Activated CD8-positive, alpha-beta memory T cell treated with anti-CD3 and anti-CD28 coated beads, Interleukin-2, amount 50 U/mL, for 24 hours (primary cell): Measurements from ENCODE around the gene PXT1.
"Not testable (repeated sequence)": the region's sequence is repeated elsewhere in the genome, so short reads cannot be mapped to it uniquely, and the experiment has no call there.

Source experiments
- DNase-seq: peaks from one replicate; pipeline ENCODE4 v3.0.0-alpha.2; 2020; ENCODE audit errors: extremely low read depth

Gene PXT1

DNA sequence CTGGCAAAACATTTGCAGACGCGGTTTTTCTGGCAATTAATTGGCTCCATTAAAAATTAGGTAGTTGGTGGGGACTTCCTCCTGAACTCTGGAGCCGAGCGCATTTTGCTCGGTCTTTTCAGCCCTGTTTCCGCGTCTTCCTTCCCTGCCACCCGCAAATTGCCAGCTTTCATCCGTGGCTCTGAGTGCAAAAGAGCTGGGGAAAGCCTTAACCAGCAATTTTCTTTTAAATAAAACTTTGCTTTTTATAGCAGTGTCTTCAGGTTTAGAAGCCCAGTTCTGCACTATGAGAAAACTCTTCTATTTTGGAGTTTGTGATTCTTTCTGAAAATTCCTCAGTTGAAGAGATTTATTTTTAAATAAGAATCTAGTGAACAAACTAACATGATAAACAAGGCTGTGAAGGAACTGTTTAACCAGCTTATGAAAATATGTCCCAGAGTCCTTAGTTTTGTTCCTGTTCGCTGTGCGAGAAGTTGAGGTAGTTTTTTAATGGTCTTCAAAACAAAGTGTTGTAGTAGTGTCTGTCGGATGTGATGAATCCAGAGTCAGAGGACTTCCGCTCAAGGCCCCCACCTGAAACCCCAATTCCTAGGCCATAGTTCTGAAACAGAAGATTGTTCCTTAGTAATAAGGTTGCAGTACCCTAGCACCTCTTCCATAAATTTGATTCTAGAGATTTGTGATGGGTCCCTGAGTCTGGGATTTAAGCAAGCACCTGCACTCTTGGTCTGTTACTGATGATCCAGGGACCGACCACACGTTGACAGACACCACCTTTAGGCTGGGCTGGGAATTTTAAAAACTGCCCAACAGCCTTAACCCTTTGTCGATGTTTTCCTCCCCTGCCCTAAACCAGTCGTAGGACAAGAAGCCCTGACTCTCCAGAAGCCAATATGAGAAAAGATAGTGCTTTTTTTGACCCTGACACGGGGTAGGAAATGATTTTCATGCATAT is 1.1 kb upstream of the PXT1 start:
- no peak for DNase-seq

DNA sequence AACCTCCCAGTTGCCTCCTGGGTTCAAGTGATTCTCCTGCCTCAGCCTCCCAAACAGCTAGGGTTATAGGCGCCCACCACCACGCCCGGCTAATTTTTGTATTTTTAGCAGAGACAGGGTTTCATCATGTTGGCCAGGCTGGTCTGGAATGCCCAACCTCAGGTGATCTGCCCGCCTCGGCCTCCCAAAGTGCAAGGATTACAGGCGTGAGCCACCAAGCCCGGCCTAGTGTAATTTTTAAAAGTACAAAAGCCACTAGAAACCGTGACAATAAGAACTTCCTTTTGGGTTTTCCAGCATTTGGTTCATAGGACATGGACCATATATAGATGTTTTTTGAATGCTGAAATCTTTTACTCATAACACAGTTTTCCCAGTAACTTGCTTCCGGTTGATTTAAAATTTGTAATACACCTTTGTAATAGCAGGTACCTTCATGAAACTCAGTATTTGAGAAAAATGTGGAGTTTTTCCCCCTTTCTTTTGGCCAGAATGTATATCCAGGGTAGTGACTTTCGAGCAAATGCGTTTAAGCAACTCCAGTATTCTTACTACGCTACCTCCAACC is 467 bp downstream of the PXT1 start:
- no peak for DNase-seq

DNA sequence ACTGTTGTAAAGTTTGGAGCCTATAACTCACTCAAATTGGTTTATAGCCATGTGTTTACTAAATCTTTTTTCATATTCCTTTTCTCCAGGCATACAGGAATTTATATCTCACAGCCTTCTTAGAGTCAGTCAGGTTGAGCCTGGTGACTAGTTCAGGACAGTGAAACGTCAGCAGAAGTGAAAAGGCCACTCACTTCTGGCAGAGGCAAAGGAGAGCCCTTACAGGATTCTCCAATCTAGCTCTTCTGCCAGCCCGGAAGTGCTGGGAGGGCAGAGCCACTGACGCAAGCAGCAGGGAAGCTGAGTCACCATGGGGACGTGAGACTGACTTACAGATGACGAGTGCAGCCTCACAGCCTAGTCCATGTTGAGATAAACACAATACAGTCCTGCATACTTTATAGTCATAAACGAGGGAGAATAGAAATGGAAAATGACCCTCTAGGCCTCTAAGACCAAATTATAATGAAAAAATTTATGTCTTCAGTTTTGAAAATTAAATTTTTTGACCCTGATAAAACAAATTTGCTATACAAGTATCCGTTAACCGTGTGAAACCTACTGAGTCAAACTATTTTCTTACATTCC is 1.3 kb downstream of the PXT1 start:
- peak; percentile 68 for DNase-seq

DNA sequence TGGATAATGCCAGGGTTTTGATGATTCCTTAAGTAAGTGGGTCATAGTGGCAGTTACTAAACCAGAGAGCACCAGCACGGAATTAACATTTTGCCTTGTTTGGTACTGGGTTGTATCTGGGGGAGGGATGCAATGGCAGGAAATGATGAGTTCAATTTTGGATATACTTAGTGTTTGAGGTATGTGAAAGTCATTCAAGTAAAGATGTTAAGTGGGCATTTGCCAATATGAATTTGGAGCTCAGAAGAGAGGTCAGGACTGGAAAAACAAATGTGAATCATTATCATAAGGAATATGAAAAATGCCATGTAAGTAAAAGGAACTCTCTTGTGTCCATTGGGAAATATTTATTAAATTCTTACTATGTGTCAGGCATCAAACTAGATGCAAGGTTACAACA is 6.2 kb downstream of the PXT1 start:
- no peak for DNase-seq

DNA sequence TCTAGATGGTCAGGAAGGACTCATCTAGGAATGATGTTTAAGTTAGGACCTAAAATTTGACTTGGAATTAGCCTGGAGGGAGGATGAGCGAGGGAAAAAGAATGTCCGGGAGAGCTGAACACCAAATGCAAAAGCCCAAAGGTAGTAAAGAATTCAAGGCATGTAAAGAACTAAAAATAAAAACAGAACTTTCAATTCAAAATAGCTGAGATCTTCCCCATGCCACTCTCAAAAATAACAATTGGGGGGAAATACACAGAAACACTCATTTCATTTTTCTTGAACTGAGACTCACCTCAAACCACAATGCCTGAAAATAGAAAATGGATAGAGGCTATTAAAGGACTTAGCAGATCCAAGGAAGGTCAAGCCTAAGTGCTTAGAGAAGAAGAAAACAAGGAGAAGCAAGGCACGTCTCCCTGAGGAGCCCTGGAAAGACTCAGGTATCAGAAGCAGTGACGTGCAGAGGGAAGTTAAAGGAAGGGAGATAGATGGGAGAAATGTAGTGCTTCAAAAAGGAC is 10.4 kb downstream of the PXT1 start:
- DNase-seq = no peak

DNA sequence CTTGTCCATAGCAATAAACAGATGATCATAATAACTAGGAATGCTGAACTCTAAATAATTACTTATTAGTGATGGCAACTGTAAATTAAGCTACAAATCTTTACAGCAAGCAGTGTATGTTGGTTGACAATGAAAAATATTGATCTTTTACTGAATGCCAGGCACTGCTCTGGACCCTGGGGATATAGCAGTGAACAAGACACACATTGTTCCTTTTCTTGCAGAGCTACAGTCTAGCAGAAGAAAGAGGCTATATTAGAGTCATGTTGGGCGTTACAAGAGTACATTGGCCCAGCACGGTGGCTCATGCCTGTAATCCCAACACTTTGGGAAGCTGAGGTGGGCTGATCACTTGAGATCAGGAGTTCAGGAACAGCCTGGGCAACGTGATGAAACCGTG is 11.5 kb downstream of the PXT1 start:
- no peak for DNase-seq

DNA sequence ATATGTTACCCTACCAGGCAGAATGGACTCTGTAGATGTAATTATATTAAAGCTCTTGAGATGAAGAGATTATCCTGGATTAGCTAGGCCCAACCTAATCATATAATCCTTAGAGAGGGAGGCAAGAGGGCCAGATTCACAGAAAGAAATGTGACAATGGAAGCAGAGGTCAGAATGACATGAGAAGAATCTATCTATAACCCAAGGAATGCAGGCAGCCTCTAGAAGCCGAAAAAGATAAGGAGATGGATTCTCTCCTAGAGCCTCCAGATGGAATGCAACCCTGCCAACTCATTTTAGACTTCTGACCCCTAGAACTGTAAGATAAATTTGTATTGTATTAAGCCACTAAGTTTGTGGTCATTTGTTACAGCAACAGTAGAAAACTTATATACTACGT is 12.3 kb downstream of the PXT1 start:
- no peak for DNase-seq

DNA sequence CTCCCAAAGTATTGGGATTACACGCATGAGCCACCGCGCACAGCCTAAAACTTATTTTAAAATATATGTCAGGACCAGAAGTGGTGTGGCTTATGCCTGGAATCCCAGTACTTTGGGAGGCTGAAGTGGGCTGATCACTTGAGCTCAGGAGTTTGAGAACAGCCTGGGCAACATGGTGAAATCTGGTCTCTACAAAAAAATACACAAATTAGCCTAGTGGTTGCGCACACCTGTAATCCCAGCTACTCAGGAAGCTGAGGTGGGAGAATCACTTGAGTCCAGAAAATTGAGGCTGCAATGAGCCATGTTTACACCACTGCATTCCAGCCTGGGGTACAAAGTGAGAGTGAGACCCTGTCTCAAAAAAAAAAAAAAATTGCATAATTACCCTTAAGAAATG is 13.7 kb downstream of the PXT1 start:
- no peak for DNase-seq

DNA sequence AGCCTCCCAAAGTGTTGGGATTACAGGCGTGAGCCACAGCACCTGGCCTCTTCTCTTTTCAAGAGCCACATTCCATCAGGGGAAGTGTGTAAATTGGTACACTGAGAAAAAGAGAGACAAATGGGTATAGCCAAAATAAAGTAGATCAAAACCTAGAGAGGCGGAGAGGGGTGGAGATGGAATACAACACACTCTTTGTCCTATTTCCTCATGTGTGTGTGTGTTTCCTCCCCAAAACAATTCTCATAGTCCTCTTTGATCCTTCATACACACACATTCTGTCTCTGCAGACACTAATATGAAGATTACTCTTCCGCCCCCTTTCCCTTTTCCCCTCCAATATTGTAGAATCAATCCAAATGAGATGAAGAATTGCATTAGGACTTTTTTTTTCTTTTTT is 16.0 kb downstream of the PXT1 start:
- DNase-seq = no peak

DNA sequence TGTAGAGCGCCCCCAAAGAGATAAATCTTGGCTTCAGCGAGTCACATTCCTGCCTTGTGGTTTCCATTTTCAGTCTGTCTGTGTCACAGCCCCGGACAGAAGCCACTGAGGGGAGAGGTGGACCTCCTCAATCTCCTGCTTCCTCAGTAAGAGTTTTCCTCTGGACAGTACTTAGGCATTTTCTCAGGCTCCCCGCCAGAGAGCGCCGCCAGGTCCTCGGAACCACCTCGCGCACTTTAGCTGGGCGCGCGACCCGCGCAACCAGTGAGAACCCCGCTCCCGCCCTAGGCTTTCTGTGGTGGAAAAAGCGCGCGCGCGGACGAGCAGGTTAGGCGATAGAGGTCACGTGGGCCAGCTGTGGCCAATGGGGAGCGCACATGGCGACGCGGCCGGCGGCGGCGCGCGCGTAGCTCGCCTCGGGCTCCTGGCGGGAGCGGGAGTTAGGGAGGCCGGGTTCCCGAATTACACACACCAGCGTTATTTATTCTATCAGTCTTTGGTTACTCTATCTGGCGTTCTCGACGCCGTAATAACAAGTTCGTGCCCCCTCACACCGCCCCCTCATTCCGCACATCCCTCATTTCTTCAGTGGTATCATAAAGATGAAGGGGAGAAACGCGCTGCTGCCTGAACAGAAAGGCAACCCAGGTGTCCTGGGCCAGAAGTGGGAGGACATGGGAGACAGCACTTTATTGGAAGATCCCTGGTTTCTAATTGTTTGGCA is 19.4 kb downstream of the PXT1 start:
- DNase-seq = peak; percentile 97

DNA sequence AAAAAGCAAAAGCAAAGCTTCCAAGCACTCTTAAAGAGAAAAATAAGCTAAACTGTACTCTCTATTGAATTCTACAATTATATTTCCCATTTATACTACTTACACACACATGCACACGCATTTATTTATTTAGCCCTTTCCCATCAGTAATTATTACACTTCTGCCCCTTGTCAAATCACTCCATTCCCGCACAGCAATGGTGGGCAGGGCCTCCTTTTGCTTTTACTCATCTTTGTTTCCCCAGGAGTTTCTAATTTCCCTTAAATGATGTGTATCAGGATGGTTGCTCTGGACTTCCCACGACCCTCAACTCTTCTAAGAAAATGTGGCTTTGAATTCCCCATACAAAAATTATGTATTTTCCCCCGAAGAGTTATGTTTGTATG is 19.9 kb downstream of the PXT1 start:
- DNase-seq = no peak

DNA sequence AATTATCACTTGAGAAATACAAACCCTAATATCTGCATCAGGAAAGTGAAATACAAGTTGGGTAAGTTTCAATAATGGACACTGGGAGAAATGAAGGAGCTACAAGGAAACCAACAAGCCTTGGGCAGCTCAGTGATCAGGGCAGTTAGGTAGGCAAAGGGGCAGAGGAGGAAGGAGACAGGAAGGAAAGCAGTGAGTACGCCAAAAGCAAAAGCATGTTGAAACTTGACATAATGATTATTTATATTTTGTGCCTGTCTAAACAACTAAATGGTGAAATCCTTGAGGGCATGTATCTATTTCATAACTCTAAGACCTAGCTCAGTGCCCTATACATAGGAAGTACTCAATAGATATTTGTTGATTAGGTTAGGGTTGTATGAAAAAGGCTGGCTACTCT is 23.3 kb downstream of the PXT1 start:
- DNase-seq = no peak

DNA sequence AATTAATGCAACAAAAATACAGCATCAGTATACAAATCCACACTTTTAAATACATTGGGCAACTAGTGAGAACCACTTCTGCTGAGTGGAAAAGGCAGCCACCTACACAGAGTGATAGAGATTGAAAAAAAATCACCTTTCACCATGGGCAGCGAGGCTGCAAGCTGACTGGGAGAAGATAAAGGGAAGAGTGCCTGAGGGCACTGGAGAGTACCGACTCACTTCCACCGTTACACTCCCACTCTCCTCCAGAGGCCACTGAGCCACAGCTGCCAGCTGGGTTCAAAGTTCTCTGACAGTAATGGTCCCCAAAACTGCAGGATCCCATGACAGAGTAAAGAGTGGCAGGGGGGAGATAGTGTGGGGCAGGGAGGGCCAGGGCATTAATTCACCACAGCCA is 24.1 kb downstream of the PXT1 start:
- no peak for DNase-seq

DNA sequence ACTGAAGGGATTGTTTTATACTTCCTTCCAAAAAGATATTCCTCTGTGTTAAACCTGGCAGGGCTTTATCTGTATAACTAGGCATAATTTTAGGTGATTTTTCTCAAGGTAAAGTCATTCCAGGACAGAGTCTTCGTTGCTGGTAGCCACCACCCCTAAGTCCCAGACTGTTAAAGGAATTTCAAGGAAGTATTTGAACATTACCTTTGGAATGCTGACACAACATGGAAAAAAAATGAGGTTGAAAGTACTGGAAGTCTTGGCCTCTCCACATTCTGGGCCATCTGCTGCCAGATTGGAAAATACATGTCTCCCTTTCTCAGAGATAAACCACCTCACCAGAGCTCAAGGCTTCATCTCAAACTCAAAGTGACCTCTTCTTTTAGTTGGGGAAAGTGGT is 28.2 kb downstream of the PXT1 start:
- DNase-seq = no peak

DNA sequence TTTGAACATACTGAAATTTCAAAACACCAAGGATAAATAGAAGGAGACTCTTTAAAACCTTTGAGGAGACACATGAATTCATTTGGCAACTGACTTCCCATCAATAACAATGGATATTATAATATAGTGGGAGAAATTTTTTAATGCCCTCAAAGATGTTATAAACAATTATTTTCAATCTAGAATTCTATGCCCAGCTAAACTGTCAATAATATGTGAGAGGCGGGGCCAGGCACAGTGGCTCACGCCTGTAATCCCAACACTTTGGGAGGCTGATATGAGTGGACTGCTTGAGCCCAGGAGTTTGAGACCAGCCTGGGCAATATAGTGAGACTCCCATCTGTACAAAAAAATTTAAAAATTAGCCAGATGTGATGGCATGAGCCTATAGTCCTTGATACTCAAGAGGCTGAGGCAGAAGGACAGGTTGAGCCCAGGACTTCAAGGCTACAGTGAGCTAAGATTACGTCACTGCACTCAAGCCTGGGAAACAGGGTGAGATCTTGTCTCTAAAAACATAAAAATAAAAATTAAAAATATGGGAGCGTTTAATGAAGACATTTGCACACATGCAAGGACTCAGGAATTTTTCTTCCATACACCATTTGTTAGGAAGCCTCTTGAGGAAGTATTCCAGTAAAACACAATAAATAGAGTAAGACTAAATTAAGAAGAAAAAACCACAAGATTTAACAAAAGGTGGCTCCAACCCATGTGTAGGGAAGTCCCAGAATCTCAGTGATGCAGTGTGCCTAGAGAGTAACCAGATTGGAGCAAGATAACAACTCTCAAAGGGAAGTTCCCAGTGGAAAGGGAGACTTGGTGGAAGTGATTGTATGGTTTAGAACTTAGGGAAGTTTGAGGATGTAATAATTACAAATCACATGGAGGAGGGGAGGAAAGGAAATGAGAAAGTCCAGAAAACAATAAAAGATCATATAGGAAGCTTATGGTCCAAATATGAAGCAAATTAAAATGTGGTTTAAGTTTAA is 28.9 kb downstream of the PXT1 start:
- DNase-seq = no peak

DNA sequence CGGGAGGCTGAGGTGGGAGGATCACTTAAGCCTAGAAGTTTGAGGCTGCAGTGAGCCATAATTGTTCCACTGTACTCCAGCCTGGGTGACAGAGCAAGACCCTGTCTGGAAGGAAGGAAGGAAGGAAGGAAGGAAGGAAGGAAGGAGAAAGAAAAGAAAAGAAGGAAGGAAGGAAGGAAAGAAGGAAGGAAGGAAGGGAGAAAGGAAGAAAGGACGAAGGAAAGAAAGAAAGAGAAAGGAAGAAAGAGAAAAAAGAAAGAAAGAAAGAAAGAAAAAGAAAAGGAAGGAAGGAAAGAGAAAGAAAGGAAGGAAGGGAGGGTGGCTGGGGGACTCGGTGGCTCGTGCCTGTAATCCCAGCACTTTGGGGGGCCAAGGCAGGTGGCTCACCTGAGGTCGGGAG is 32.9 kb downstream of the PXT1 start:
- DNase-seq = not testable (repeated sequence)

DNA sequence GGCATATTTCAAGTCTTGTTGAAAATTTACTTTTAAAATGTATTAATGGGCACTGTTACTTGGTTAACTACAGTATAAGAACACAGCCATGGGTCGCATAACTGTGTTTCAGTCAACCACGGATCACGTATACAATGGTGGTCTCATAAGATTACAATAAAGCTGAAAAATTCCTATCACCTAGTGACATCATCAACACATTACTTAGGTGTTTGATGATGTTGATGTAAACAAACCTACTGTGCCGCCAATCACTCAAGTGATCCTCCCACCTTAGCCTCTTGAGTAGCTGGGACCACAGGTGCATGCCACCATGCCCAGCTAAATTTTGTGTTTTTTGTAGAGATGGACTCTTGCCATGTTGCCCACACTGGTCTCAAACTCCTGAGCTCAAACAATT is 38.5 kb downstream of the PXT1 start:
- DNase-seq = no peak

DNA sequence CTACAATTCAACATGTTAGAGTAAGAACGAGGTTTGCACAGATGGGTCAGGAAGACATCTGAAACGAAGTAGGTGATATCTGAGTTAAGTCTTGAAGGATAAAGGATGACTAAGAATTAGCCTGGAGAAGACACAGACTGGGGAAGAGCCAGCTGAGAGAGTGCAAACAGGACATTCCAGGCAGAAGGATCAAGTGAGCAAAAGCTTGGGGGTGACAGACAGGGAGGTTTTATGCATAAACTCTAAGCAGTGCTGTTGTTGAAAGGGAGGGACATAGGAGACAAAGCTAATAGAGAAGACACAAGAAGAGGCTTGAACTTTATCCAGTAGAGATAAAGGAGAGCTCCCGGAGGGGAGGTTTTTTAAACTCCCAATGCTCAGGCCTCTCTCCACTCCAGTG is 40.2 kb downstream of the PXT1 start:
- DNase-seq = no peak

DNA sequence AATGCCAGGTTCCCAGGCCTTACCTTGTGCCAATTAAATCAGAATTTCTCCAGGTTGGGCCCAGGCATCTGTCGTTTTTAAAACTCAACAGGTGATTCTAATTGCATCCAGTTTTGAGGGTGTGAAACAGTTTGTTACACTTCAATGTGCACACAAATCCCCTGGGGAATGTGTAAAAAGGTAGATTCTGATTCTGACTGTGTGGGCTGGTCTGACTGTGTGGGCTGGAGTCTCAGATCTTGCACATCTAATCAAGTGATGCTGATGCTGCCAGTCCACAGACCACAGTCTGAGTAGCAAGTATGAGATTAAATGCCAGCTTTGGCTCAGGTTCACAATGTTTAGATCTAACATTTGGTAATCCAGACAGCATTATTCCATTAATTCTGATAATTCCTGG is 42.7 kb downstream of the PXT1 start:
- DNase-seq = no peak

DNA sequence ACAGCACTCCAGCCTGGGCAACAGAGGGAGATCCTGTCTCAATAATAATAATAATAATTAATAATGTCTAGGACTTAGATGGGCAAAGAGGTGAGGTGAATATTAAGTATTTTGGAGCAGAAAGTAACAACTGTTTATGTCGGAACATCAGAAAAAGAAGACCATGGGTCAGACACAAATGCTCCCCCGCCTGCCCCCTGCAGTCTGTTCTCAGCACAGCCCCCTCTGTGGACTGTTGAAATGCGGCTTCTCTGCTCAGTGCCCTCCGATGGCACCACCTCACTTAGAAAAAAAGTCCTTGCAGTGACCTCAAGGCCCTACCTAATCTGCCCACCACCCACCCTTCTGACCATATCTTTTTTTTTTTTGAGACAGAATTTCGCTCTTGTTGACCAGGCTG is 50.0 kb downstream of the PXT1 start:
- DNase-seq = no peak

DNA sequence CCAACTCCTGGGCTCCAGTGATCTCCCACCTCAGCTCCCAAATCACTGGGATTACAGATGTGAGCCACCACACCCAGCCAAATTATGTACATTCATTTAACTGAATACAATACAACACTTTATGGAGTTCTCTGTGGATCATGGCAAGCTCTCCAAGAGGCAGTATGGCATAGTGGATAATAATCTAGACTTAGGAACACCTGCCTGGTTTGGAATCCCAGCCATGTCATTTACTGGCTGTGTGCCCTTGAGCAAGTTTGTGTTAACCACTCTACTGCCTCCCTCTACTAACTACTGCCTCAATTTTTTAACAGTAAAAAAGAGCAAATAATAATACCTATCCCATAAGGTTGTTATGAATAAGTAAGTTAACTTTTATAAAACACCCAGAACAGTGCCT is 53.3 kb downstream of the PXT1 start:
- DNase-seq = no peak
